ENCODE results near the gene MAPK14.

DNA sequence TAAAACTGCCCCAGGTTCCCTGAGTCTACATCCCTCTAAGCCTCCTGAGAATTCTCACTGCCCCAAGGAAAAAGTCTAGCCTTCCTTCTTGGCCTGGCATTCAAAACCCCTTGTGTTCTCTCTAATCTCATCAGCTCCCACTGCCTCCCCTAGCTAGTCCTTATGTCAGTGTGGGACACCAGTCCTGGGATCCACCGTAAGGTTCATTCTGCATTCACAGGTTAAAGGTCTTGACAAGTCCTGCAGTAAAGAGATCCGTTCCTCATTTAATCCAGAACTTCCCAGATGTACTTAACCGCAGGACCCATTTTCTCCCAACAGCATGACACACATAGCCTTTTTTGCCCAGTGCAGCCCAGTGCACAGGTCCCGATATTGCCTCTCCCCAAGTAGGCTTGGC lies 114.4 kb downstream of the MAPK14 start:
- TF ChIP-seq POLR2AphosphoS5 (IDR thresholded peaks at IDR 0.05; ENCODE audit: borderline replicate concordance, low read depth, low read length) (no peak), EZH2 (IDR thresholded peaks at IDR 0.05) (no peak)

All from SK-N-MC (cell line).